Occipital lobe (tissue), 2 donors: ENCODE results near the gene MROH7. TPM values are rescaled to one million over a fixed set of nuclear protein-coding genes. Genes with fewer than 3 reads are reported as not detected.

Experiments
- DNase-seq: peaks from one replicate; lab custom pipeline; 2025; lab: John Stamatoyannopoulos, UW
- total RNA-seq: library from RNA; depleted of rRNA; stranded (reverse); fragments of >200 nt; gene quantifications from one replicate; pipeline ENCODE4 v1.2.3, GENCODE V29; 2014

MROH7 gene
- total RNA-seq, 1 donor from 2014 or later, result 1.4 TPM

DNA sequence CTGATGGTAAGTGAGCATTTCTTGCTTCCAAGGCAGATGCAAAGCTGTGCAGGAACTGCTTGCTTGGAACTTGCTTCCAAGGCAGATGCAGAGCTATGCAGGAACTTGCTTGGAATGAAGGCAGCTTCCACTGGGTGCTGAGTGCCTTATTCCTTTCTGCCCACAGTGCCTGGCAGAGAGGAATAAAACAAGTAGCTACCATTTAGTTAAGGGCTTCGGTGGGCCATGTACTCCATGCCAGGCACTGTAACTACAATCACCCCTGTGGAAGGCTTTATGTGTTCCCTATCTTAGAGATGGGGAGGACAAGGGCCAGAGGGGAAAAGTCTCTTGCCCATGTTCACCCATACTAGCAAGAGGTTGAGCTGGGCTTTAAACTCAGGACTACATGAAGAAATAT, 8.3 kb downstream of the MROH7 start:
- no peak for DNase-seq

DNA sequence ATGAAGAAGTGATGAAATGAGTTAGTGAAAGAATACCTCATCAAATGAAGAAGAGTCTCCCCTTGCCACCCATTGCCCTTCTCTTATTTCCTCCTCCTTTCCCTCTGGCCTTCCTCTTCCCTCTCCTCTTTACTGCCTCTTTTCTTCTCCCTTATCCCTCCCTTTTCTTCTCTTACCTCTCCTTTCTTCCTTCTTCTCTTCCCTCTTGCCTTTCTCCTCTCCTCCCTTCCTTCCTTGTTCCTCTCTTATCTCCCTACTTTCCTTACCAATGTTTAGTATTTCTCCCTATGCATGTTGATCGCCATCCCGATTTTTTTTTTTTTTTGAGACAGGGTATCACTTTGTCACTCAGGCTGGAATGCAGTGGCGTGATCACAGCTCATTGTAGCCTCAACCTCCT, 8.8 kb downstream of the MROH7 start:
- no peak for DNase-seq

DNA sequence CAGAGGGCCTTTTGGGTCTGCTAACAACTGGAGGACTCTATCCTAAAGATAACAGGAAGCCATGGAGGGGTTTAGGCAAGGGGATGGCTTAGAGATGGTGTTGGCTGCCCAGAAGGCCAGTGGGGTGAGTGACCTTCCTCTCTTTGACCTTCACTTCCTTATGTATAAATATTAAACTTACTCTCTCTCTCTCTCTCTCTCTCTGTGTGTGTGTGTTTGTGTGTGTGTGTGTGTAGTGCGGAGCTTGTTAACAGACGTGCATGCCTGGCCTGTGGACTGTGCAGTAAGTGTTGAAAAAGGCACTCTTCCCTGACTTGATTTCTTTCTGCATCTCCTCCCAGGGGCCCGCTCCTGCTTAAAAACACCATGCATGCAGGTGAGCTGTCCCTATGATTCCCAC, 10.0 kb downstream of the MROH7 start:
- DNase-seq, result no peak

DNA sequence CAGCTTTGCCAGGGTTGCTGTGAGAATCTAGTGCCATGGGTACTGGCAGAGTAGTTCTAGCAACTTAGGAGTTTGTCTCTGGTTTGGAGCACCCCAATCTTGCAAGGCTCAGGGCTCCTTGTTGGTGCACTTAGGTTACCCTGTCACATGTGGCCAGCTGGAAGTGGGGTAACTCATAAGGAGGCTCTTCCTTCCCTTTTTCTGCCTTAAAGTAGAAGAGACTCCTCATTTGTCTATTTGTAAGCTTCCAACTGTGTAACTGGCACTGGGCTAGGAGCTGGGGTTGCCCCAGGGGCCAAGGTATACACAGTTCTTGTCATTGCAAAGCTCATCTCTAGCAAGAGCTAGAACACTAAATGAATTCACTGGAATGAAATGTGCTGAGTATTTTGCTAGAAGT, 10.6 kb downstream of the MROH7 start:
- no peak for DNase-seq

DNA sequence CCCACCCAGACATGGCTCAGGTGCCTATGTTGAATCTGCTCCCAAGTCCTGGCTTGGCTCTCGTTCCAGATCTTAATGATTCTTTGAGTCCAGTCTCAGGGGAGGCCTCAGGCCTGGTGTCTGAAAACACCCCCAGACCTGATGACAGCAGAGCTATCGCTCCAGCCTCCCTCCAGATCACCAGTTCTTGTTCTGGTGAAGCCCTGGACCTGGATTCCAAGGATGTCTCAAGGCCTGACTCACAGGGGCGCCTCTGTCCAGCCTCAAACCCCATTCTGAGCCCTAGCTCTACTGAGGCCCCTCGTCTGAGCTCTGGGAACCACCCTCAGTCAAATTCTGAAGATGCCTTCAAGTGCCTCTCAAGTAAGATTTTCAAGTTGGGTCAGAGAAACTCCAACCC, 11.4 kb downstream of the MROH7 start:
- no peak for DNase-seq

DNA sequence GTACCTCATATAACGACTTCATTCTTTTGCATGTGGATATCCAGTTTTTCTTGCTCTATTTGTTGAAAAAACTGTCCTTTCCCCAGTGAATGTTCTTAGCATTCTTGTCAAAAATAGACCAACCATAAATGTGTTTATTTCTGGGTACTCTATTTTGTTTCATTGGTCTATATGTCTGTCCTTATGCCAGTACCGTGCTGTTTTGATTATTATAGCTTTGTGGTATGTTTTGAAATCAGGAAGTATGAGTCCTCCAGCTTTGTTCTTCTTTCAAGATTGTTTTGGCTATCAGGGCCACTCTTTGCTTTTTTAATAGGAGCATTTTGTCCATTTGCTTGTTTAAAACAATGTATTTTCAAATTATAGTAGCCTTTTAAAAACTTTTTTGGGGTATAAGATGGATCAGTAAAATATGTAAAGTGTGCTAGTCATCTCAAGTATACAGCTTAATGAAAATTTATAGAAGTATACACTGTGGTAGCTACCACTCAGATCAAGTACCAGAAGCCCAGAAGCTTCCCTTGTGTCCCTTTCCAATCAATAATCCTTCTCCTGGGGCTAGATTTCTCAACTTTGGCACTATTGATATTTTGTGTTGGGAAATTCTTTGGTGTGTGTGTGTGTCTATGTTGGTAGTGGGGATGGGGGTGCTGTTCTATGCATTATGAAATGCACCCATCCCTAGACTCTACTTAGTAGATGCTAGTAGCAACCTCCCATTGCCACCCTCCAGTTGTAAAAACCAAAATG, 16.8 kb downstream of the MROH7 start:
- DNase-seq, result no peak

DNA sequence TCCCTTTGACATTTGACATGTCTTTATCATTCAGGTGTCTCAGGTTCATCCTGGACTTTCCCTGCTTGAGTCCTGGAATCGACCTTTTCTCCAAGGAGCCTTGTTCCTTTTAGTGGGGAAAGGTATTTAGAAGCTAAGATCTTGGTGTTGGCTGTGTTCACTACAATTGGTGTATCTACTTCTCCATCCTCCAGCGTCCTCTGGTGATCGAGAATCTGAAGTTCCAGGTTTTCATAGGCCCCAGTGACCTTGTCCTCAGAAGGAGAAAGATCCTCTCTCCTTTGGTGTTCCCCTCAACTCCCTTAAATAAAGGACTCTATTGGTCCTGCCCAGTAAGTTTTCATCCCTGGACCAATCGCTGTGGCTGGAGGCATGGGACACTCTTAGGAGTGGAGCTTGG, 22.1 kb downstream of the MROH7 start:
- DNase-seq, result no peak

DNA sequence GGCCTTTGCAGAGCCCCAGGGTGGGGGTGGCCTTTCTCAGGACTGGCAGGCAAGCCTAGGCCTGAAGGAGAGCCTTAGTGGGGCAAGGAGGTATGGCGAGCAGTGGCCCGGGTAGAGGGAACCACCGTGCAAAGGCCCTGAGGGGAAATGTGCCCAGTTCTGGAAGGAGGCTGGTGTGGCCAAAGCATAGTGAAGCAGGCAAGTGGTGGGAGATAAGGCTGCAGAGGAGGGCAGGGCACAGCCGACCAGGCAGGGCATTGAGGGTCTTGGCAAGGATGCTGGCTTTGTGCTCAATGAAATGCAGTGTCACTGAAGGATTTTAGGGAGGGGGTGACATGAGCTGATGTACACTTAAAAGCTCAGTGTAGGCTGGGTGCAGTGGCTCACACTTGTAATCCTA, 22.8 kb downstream of the MROH7 start:
- DNase-seq, result no peak

DNA sequence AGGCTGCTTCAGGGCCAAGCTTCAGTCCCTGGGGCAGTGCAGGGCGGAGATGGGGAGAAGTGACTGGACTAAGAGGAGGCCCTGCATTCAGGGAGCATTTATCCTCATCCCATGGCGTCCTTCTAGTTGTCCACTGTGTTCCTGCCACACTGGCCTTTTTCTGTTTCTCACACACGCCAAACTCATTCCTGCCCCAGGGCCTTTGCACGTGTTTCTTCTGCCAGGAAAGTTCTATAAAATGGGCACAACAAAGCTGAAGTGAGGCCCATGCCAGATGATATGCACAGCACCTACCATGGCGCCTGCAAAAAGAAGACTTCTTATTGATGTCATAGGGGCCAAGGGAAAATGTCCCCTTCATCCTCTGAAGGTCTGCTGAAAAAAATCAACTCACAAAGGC, 24.3 kb downstream of the MROH7 start:
- DNase-seq, result no peak

DNA sequence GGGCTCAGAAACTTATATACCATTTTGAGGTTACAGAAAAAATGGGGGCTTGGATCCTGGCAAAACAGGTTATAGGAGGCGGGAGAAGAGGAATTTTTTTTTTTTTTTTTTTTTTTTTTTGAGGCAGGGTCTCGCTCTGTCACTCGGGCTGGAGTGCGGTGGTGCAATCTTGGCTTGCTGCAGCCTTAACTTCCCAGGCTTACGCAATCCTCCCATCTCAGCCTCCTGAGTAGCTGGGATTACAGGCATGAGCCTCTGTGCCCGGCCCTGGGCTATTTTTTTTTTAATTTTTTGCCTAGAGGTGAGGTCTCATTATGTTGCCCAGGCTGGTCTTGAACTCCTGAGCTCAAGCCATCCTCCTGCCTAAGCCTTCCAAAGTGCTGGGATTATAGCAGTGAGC, 24.7 kb downstream of the MROH7 start:
- DNase-seq, result no peak

DNA sequence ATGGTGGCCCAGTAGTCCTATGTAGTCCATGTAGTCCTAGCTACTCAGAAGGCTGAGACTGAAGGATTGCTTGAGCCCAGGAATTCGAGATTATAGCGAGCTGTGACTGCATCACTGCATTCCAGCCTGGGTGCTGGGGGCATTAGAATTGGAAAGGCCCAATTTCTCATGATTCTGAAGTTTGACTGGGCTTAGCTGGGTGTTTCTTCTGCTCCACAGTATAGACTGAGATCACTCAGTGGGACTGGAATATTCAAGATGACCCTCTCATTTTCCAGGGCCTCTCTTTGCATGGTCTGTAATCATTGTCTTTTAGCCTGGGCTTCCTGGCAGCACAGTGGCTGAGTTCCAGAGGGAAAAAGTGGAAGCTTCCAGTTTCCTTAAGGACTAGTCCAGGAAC, 26.2 kb downstream of the MROH7 start:
- DNase-seq, result no peak

DNA sequence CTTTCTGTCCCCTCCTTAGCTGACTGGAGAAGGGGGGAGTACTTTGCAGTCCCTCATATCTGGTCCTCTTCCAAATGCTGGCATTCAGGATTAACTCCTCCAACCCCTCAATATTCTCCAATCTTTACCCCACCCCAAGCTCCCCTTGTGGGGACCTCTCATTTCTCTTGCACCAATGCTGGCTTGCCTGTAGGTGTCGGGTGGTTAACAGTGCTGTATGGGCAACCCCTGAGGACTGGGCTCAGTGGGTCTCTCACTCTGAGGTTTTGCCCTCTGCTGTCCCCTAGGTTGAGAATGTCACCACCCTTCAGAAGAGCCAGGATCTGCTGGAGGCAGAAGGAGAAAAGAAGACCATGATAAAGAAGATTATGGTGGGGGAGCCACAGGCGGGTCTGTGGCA, 27.0 kb downstream of the MROH7 start:
- no peak for DNase-seq

DNA sequence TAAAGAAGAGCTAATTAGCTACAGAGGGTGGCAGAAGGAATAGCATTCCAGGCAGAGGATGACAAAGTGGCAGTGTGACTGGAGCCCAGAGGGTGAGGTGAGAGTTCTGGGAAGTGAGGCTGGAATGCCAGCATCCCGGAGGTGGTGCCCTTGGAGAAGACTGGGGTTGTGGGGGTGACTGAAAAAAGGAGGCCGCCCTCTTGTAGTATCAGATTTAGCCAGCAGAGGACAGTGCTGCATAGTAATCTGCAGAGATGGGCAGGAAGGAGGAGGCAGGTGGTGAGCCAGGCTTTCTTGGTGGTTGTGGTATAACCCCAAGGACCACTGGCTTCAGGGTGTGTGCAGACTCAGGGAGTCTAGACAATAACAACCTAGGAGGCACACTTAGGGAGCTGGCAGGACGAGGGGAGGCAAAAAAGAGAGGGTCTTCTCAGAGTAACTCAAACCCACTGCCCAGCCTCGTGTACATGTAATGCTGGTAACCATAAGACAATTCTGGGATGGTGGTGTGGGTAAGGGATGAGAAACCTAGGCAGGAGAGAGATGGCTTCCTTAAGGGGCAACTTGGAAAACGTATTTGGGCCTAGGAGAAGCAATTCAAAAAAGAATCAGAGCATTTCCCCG, 30.5 kb downstream of the MROH7 start:
- DNase-seq, result no peak

DNA sequence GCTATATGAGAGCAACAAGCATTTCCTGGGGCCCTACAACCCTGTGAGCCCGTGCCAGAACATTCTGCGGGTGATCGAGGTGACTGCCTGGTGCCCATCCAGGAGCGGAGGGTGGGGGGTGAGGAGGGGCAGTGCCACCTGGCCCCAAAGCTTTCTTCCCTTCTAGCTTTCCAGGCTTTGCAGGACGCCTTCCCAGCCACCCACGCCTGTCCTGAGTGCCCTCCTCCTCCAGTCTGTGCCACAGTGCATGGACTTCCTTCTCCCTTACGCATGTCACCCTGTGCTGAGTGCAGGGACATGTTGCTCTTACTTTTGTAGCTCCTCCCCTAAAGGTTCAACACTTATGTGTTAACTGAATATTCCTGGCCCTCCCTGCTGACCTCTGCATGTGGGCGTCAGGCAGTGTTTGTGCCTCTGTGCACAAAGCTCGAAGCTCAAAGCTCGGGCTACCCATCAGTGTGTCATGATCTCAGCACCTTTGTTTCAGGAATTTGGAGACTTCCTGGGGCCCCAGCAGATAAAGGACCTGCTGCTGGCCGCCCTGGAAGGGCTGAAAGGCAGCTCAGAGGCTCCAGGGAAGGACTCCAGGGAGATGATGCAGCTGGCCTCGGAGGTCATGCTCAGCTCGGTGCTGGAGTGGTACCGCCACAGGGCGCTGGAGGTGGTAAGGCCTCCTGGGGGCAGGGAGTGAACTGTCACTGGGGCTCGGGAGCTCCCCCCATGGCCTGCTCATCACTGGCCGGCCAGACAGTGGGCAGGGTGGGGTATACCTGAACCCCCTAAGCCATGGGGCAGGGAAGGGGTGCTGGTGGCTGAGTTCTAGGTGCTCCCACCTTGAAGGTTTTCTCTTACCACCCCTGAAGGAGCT, 37.4 kb downstream of the MROH7 start:
- DNase-seq, result no peak

DNA sequence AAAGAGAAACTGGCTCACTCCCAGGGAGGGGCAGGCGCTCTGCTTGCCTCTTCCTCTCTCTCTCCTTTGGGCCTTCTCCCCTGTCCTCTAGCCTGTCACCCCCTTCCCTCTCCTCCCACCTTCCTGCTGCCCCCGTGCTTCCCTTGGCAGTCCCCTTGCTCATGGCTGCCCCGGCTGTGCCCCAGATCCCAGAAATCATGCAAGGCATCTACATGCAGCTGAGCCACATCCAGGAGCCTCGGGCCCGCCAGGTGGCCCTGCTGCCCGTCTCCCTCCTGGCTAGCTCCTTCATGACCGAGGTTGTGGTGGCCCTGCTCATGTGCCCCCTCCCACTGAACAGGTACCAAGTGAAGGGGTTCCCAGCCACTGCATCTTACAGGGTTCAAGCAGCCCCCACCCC, 38.1 kb downstream of the MROH7 start:
- DNase-seq, result no peak

DNA sequence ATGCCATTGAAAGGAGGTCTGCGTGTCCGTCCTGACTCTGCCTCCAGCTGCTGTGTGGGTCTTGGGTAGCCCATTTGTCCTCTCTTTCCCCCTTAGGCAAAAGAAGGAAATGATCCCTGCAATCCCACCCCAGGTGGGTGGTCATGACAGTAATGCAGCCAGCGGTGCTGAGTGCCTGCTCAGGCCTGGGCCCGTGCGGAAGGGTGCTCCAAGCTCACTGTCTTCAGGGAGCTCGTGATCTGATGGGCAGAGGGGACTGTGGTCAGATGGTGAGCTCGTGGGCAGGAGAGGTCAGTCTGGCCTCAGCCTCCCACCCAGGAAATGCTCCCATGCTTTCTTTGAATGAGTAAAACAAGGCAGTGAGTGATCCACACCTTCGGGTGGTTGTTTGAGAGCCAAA, 38.8 kb downstream of the MROH7 start:
- no peak for DNase-seq

DNA sequence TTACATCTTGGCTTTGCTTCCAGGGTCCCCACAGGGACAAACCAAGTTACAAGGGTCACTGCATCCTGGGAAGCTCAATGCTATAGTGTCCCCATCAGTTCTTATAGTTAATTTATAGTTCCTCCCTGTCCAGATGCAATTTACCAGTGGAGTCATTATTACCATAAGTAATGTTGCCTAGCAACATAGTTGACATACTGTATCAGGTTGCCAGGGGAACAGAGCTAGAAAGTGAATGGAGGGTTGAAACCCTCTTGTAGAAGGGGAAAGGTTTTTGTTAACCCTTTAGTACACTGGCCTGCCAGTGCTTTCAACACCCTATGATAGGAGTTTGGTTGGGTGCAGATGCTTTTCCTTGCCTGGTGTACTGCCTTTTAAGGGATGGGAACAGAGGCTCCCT, 39.8 kb downstream of the MROH7 start:
- DNase-seq, result no peak

DNA sequence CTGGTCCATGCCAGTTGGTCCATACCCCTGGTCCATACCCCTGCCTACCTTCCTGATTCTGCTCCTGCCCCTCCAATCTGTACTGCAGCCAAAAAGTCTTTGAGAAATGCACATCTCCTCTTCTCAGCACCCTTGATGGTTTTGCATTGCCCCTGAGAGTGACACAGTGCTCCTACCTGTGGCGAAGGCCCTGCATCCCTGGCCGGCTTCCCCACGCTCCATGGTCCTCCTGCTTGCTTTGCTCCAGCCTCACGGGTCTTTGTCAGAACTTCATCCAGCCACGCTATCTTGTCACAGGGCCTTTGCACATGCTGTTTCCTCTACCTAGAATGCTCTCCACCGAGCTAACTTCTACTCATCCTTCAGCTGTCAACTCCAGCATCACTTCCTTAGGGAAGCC, 41.9 kb downstream of the MROH7 start:
- no peak for DNase-seq

DNA sequence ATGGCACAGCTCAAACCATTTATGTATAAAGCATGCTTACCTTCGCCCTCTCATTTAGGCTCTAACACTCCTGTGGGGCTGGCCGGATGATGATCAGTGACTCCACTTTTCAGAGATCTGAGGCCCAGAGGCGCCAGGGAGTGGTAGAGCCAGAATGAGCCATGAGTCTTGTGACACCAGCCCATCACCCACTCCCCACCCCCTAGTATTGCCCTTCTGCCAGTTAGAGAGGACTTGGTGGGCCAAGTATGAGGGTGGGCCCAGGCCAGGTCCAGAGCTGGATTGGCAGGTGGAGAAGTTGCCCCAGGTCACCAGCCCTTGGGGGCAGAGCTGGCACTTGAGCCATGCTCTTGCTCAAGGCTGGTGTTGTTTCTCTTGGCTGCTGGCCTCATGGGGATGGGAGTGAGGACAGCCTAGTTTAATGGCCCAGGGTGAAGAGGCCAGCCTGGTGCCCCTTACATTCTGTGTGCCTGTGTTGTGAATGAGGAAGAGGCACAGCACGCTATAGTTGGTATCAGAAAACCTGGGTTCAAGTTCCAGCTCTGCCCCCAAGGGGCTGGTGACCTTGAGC, 43.8 kb downstream of the MROH7 start:
- no peak for DNase-seq

DNA sequence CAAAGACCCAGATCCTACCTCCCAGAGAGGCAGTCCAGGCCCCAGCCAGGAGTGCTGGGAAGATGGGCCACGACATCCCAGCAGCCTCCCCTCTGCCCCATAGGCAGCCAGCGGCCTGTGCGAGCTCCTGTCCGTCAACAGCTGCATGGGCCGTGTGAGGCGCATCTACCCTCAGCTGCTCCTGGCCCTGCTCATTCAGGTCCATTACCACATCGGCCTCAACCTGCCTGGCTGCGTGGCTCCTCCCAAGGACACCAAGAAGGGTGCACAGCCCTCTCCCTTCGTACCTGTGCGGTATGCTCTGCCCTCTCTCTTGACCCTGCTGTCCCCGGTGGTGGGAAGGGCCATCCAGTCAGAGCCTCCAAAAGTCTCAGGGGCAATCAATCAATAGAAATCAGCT, 44.6 kb downstream of the MROH7 start:
- no peak for DNase-seq

DNA sequence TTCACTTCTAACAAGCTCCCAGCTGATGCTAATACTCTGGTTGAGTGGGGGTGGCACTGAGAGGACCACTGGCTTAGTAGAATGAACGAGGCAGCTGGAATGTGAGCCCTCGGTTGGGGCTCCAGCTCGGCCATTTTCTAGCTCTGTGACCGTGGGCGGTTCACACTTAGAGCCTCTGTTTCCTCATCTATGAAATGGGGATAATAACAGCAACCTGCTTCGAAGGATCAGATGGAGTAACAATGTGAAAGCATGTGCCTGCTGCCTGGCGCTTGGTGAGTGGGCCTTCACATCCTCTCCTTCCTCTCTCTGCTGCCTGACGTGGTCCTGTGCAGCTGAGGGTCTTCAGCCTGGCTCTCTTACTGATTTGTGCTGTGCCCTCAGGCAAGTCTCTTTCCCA, 53.2 kb downstream of the MROH7 start:
- no peak for DNase-seq

DNA sequence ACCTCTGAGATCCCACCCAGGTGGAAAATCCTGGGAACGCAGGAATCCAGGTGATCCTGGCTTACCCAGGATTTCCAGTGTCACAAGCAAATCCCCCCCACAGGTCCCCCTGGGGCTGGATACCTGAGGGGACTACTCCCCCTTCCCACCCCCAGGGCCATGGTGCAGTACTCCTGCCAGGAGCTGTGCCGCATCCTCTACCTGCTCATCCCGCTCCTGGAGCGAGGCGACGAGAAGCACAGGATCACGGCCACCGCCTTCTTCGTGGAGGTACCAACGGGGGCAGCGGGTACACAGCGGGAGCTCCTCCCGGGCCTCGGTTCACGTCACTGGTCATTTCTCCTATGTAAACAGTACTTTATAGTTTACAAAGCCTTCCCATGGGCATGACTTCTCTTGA, 53.6 kb downstream of the MROH7 start:
- no peak for DNase-seq
